Stimulated activated CD8-positive, alpha-beta memory T cell treated with anti-CD3 and anti-CD28 coated beads, Interleukin-4, amount 100 ng/mL, for 1 hour (primary cell): ENCODE results near the gene LRRC1.

Experiments used
- DNase-seq, 2 donors: peaks; one replicate each; pipeline ENCODE4 v3.0.0-alpha.2; 2020; ENCODE audit warnings: low read depth in 2 of 2, low spot score in 1 of 2

LRRC1 gene

GRCh38 chr6:53845280-53846195, 50.7 kb downstream of the LRRC1 start:
- DNase-seq = no peak

- no peak for DNase-seq
These were observed 51.4 kb downstream of the LRRC1 start for GRCh38 chr6:53846250-53846649.

DNA sequence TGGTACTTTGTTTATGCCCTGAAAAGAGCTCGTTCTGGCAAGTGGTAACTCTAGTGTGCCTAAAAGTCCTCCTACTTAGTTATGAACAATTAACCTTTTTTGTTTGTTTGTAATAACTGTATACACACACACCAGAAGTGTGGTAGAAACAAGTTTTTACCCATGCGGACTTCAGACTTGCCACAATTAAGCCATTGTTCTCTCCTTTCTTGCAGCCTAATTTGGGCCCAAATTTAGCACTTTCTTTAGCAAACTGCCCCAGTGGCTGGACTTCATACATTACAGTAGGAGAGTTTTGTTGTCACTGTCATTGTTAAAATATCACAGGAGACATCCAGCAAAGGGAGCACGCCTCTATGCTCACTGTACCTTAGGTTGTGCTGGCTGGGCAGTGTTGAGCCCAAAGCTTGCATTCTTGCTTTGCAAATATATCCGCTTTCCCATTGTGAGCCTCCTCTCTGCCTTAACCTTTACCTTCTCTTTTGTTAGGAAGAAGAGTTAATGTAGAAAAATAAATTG, 53.0 kb downstream of the LRRC1 start:
- no peak for DNase-seq

GRCh38 chr6:53850527-53850926, 55.7 kb downstream of the LRRC1 start:
- DNase-seq = no peak

DNA sequence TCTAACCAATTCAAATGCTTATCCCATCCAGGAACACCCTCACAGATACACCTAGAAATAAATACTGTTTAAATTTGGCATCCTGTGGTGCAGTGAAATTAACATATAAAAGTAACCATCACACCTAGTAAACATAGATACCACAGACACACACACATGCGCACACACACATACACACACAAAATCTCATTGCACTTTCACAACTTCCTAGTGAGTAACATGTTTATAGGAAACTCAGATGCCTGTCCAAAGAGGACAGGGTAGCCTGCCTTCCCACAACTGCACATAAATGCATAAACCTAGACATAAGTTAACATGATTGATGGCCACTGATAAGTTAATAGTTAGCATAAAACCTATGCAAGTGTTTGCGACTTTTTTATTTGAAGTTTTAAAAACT, 56.8 kb downstream of the LRRC1 start:
- DNase-seq = no peak

- no peak for DNase-seq
These were observed 58.0 kb downstream of the LRRC1 start for GRCh38 chr6:53852805-53853204.

DNA sequence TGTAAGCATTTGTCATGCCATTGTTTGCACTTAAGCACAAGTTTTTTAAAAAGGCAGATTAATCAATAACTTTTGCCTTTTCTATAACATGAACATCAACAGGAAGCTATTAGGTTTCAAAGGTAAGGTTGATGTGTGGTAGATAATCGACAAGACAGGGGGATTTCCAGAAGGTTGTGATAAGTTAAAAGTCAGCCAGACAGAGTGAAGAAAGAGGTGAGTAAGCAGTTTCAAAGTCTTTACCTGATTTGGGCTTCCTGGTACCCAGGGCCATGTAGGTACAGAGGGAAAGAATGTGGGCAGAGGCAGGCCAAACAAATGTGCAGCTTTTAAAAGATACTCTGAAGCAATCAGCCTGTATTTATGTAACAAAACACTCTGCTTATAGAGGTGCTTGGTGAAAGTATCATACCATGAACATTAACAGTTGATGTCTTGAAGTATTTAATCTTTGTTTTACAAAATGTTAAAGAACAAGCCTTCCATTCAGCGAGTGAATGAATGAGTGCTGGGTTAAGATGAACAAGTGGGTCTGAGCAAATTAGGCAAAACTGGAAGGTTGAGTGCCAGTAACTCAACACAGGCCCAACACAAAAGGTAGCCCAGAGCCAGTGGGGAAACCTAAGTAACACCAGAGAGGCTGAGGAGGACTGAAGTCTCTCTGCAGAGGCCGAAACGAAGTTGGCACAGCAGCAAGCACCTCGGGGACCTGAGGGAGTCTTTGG, 60.2 kb downstream of the LRRC1 start:
- DNase-seq = no peak

DNA sequence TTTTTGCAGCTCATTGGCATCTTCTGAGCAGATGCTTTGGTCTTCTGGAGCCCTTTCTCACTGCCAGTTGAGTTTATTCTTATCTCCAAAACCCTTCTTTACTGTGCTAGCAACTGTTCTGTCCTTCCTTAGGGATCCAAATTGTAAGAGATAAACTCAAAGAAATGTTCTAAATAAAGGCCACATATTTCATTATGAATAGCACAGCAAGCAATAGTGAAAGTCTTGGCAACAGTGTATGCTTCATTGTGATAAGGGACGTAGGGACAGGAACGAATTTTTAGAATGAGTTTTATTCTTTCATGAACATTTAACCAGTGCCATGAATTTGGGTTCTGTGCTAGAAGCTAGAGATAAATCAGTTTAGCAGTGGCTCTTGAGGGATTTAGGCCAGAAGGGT, 61.1 kb downstream of the LRRC1 start:
- no peak for DNase-seq

DNA sequence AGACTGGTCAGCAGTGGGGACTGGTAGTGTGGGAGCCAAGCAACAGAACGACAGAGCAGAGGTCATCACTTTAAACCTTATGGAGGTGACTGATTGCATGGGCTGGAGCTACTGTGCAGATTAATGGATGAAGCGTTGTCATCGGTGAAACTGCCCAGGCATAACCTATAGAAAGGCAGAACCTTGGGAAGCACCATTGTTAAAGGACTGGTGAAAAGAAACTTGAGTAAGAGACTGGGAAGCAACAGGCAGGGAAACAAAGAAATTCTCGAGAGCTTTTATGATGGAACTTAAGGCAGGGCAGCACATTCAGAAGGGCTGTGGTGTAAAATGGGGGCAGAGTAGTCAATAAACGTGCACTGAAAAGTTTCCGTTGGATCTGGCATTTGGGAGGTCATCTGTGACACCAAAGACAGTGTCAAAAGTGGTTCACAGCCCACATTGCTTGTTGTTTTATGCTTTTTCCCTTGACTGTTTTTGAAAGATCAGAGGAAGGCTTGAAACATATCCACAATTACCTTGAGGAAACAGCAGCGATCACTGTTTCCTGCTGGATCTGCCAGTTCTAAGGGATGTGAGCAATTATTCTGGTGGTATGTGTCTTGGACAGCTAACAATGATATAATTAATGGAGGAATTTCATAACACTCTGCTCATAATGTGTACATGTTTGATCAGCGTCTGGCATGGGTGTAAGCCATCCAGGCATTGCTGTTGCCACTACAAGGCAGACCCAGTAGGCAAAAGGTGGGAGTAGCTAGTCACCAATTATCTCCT, 62.7 kb downstream of the LRRC1 start:
- DNase-seq = no peak

- no peak for DNase-seq
These were observed 63.4 kb downstream of the LRRC1 start for GRCh38 chr6:53858196-53858595.

DNA sequence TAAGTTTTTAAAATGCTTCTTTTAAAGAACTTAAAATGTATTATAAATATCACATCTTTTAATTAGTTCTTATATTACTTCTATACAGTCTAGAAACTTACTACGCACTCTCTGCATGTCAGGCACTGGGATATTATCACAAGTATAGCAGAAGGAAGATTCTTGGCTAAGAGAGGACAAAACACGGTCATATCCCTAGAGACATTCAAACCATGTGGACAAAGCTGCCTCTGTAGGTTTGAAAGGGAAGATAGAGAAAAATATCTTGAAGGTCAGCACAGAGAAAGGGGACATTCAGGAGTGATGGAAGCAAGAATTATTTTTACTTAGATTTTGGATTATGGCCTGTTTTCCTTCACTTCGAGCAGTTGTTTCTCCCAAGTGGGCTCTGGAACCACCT, 64.1 kb downstream of the LRRC1 start:
- DNase-seq = no peak

DNA sequence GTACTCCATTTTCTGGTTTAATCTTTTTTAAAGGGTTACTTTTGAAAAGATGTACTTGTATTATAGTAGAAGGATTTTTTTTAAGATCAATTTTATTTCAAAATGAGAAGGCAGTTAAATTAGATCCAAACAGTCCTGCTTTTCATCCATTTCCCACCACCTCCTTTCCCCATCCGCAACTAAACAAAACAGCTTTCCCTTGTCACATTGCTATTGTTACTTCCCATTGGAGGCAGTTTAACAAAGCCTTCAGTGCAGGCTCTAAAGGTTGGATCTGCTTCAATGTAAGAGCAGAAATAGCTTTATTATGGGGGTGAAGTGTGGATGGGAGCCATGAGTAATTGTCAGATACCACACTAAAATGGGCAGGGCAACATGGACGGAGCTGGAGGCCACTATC, 65.7 kb downstream of the LRRC1 start:
- DNase-seq = no peak

GRCh38 chr6:53861518-53861917, 66.7 kb downstream of the LRRC1 start:
- DNase-seq = no peak

DNA sequence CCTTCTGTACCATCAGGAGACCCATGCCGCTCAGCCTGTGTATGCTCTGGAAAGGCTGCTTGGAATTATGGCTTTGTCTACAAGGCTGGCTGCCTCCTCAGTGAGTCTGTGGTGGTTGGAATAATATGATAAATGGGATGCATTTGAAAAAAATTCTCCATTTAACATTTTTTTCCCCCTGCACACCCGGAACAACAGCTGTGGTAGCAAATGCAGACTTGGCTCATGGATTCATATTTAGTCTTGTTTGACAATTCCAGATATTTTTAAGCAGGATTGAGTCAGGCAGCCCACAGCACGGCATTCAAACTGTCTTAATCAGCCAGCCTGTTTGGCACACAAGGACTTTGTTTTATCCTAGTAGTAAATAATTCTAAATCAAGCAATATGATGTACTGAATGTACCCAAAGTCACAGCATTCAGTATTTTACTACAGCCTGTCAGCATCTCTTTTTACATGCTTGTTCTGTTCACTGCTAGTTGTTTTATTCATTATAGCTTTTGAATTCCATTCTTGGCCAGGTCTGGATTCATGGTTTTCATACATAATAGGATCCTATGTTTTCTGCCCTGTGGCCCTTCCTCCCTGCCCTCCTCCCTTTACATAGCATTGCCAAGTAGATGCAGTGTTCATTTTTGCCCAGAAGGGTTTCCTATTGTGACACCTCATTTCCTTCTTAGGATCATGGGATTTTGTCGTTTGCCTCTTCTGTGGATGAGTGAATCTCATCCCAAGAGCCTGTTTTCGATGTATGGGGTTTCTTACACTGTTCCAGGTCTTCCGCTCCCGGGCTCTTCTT, 68.1 kb downstream of the LRRC1 start:
- DNase-seq = no peak

GRCh38 chr6:53864781-53865180, 70.0 kb downstream of the LRRC1 start:
- no peak for DNase-seq

DNA sequence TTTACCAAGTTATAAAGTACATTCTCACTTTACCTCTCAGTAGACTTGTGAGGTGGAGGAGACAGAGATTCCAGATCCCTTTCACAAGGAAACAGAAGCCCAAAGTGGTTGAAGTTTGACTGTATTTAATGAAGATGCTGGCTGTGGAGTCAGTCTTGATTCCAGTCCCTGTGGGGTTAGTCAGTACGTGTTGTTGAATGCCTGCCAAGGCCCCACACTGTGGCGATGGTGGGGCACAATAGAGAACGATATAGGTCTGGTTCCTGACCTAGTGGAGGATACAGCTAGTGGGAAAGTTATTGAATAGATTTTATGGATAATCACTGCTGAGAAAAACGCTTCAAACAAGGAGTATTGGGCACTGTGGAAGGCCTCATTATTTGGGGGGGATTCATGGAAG, 71.4 kb downstream of the LRRC1 start:
- DNase-seq = no peak

GRCh38 chr6:53868626-53869025, 73.8 kb downstream of the LRRC1 start:
- no peak for DNase-seq

DNA sequence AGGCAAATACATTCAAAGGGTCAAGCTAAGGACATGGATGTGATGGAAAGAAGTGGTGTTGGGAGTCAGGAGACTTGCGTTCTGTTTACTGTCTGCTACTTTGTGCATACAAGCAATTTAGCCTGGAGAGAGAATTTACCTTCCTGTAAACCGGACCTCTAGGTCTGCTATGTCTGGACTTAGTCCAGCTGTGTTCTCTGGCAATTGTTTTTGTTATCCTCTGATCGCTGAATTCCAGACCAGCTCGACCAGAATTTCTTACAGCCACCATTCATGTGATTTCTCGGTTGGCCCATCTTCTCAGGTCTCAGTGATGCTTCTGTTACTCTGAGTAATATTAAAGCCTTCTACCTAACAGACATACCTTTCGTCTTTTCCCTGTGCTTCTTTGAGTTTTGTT, 75.2 kb downstream of the LRRC1 start:
- DNase-seq = no peak

DNA sequence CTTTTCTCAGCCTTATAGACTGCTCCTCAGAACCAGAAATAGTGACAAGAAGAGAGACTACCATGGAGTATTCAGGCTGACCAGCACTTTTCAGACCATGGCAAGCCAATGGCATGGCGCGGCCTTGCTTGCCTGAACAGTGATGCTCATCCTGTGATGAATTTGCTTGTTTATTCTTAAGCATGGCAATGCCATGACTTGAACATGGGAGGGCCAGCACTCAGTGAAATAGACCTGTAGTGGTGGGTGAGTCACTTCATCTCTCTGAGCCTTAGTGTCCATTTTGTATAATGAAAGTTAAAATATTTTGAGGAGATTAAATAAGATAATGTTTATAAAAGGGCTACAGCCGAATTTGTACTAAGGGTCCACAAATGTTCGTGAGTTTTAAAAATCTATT, 79.1 kb downstream of the LRRC1 start:
- DNase-seq = no peak

- no peak for DNase-seq
These were observed 80.2 kb downstream of the LRRC1 start for GRCh38 chr6:53874964-53875363.

DNA sequence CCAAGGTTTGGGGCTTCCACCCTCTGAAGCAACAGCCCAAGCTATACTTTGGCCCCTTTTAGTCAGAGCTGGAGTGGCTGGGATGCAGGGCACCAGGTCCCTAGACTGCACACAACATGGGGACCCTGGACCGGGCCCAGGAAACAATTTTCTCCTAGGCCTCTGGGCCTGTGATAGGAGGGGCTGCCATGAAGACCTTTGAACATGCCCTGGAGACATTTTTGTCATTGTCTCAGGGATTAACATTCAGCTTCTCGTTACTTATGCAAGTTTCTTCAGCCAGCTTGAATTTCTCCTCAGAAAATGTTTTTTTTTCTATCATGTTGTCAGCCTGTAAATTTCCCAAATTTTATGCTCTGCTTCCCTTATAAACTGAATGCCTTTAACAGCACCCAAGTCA, 82.3 kb downstream of the LRRC1 start:
- DNase-seq = no peak
